Caco-2 (cell line): ENCODE measurements around the gene WDR1. TPM values are rescaled to one million over a fixed set of nuclear protein-coding genes. Genes with fewer than 3 reads are reported as not detected.
A peak's percentile ranks its signal among the peaks of the same experiment; 100 is the strongest.

ENCODE experiments used
- BruUV-seq: library from RNA; stranded (reverse); fragments of 400-500 nt; replicated peaks from 2 replicates; lab custom pipeline; 2021; lab: Mats Ljungman, UMichigan
- CTCF ChIA-PET: fragments of 300-600 bp; sonication (Branson Sonifier 250); formaldehyde crosslinking; loops from one replicate; lab custom pipeline; 2022; ENCODE audit warnings: antibody characterized with exemption; lab: Charles Lee
- POLR2A ChIA-PET: fragments of 300-600 bp; sonication (Branson Sonifier 250); formaldehyde crosslinking; loops from one replicate; lab custom pipeline; 2022; ENCODE audit warnings: antibody characterized with exemption; lab: Charles Lee
- DNase-seq, 2 experiments: peaks; one replicate each; pipeline versions ENCODE4 v3.0.0 to v3.0.0-alpha.2; 2020 to 2022
- H3K27me3 ChIP-seq: replicated peaks from 2 replicates; pipeline ENCODE4 v1.6.0; 2011; ENCODE audit warnings: low read length; ENCODE audit not compliant: control insufficient read depth, insufficient read depth
- H3K36me3 ChIP-seq: 2 replicates; pipeline ENCODE4 v1.5.1; 2011; ENCODE audit warnings: low read length; ENCODE audit not compliant: control insufficient read depth, insufficient read depth
- H3K4me1 ChIP-seq: fragments of 250-450 bp; sonication (Bioruptor Pico); 2 replicates; pipeline ENCODE4 v1.5.1; 2020; ENCODE audit warnings: mild to moderate bottlenecking
- H3K4me3 ChIP-seq: 2 replicates; pipeline ENCODE4 v1.5.1; 2011; ENCODE audit warnings: low read depth, mild to moderate bottlenecking, control low read depth, low read length
- H3K9me3 ChIP-seq: fragments of 250-450 bp; sonication (Bioruptor Pico); 2 replicates; pipeline ENCODE4 v1.5.1; 2020; ENCODE audit warnings: mild to moderate bottlenecking, moderate library complexity
- H3K27ac Mint-ChIP-seq: one replicate; pipeline ENCODE4 v1.8.0; 2022; ENCODE audit warnings: mixed read lengths; ENCODE audit not compliant: unreplicated experiment
- H3K27me3 Mint-ChIP-seq: one replicate; pipeline ENCODE4 v1.8.0; 2022; ENCODE audit warnings: mixed read lengths; ENCODE audit not compliant: insufficient read depth, unreplicated experiment
- H3K36me3 Mint-ChIP-seq: one replicate; pipeline ENCODE4 v1.8.0; 2022; ENCODE audit warnings: mild to moderate bottlenecking, mixed read lengths; ENCODE audit not compliant: insufficient read depth, unreplicated experiment
- H3K4me1 Mint-ChIP-seq: one replicate; pipeline ENCODE4 v1.8.0; 2022; ENCODE audit warnings: low read depth, mixed read lengths; ENCODE audit not compliant: unreplicated experiment
- H3K4me3 Mint-ChIP-seq: one replicate; pipeline ENCODE4 v1.8.0; 2022; ENCODE audit warnings: mild to moderate bottlenecking, moderate library complexity, mixed read lengths; ENCODE audit not compliant: unreplicated experiment
- H3K9me3 Mint-ChIP-seq: one replicate; pipeline ENCODE4 v1.8.0; 2022; ENCODE audit warnings: mixed read lengths; ENCODE audit not compliant: unreplicated experiment
- intact Hi-C: fragments of 100-400 bp; cut with micrococcal nuclease; formaldehyde crosslinking; loops from one replicate; pipeline ENCODE4 v1.10.0; 2022; ENCODE audit not compliant: unreplicated experiment
- total RNA-seq: library from RNA; stranded (reverse); gene quantifications from 2 replicates; pipeline ENCODE4 v1.2.3, GENCODE V29; 2022
- TF ChIP-seq, protein P1 (sequence below), 2 experiments: fragments of 200-600 bp in 1 of 2; IDR thresholded peaks; 1 replicate in 1 of 2; 2 replicates in 1 of 2; pipeline versions ENCODE4 v1.5.1 to v1.8.0; 2011 to 2022; ENCODE audit warnings: antibody characterized with exemption in 1 of 2, control low read depth in 1 of 2, inconsistent platforms in 1 of 2, low read depth in 1 of 2, low read length in 1 of 2, mild to moderate bottlenecking in 1 of 2, moderate library complexity in 1 of 2; ENCODE audit not compliant: insufficient read depth in 1 of 2, severe bottlenecking in 1 of 2, unreplicated experiment in 1 of 2

The WDR1 gene
- total RNA-seq, 1 experiment from 2014 or later = 250 TPM

DNA sequence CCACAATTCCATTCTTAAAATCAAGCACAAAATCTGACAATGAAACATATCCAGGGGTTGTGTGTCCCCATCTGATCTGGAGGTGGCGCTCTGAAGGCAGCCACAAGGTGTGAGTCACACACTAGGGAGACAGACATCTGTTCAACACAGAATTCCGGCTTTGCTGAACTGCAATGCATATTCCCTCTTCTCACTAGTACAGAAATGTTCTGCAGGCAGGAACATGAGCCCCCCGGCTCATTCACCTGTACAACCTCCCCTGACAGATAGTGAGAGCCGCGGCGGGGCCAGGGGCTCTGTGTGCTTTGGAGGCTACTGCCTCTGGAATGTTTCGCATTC is 41.9 kb downstream of the WDR1 start:
- TF ChIP-seq, protein P1, sequence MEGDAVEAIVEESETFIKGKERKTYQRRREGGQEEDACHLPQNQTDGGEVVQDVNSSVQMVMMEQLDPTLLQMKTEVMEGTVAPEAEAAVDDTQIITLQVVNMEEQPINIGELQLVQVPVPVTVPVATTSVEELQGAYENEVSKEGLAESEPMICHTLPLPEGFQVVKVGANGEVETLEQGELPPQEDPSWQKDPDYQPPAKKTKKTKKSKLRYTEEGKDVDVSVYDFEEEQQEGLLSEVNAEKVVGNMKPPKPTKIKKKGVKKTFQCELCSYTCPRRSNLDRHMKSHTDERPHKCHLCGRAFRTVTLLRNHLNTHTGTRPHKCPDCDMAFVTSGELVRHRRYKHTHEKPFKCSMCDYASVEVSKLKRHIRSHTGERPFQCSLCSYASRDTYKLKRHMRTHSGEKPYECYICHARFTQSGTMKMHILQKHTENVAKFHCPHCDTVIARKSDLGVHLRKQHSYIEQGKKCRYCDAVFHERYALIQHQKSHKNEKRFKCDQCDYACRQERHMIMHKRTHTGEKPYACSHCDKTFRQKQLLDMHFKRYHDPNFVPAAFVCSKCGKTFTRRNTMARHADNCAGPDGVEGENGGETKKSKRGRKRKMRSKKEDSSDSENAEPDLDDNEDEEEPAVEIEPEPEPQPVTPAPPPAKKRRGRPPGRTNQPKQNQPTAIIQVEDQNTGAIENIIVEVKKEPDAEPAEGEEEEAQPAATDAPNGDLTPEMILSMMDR (IDR thresholded peaks at IDR 0.05; ENCODE audit: insufficient read depth in 1 of 2, low read depth in 1 of 2, low read length in 1 of 2, severe bottlenecking in 1 of 2, unreplicated experiment in 1 of 2) = peak in 1 of 2 experiments; percentile 14

DNA sequence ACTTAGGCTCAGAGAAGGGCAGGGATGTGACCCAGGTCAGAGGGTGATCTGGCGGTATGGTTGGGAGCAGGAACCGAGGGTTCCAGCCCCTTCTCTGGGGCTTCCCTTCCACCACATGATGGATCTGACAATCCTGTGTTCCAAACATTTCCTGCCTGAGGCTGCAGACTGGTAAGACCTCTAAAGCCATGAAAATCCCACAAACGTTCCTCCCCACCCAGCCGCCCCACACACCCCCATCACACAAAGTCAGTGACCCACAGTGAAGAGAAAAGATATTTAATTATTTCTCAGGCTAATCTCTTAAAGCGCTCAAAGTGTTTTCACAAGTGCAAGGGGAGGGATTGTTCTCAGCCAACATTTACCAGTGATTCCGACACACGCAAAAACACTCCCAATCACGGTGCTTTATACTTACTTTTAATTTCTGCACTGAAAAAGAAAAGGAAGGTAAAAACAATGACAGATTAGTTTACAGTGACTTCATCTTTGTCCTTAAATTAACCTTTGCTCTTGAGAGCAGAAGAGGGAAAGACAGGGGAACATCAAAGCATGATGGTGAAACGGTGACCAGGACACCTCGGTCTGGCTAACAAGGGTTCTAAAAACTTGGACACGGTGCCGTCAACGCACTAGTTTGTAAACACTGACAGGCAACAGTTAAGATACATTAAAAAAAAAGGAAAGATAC is 42.4 kb downstream of the WDR1 start:
- Mint-ChIP-seq H3K9me3 (no peaks in the 10 kb centered on the region), H3K27me3 (no peaks in the 10 kb centered on the region), H3K4me1 (no peaks in the 10 kb centered on the region), H3K27ac (no peak overlapping the region), H3K36me3 (peaks cover 76% of the 10 kb centered on the region), H3K4me3 (no peak overlapping the region)
- intact Hi-C loops = no loop called here
- ChIA-PET POLR2A (no interaction called here), CTCF (no interaction called here)
- H3K36me3 ChIP-seq = peaks cover 1% of the 10 kb centered on the region; the same call in 1 of the 2 replicates
- H3K27me3 ChIP-seq = no peaks in the 10 kb centered on the region
- H3K9me3 ChIP-seq = no peaks in the 10 kb centered on the region
- TF ChIP-seq, protein P1 (IDR thresholded peaks at IDR 0.05; ENCODE audit: insufficient read depth in 1 of 2, low read depth in 1 of 2, low read length in 1 of 2, severe bottlenecking in 1 of 2, unreplicated experiment in 1 of 2) = no peak
- no peak for DNase-seq
- BruUV-seq = no TSS peak
- no peak overlapping the region for H3K4me3 ChIP-seq
- H3K4me1 ChIP-seq = no peaks in the 10 kb centered on the region

More for the DNA sequence above, 41.9 kb downstream of the WDR1 start:
- DNase-seq = peak in 1 of 2 experiments; percentile 22
- H3K36me3 ChIP-seq = peaks cover 4% of the 10 kb centered on the region; the same call in 1 of the 2 replicates
- no peaks in the 10 kb centered on the region for H3K4me1 Mint-ChIP-seq
- H3K9me3 ChIP-seq = no peaks in the 10 kb centered on the region
- no peaks in the 10 kb centered on the region for H3K27me3 ChIP-seq
- H3K9me3 Mint-ChIP-seq = no peaks in the 10 kb centered on the region
- TSS peak; percentile 79 for BruUV-seq
- no peak overlapping the region for H3K4me3 Mint-ChIP-seq
- intact Hi-C loops = no loop called here
- ChIA-PET POLR2A (no interaction called here), CTCF (no interaction called here)
- H3K4me3 ChIP-seq = no peak overlapping the region
- H3K36me3 Mint-ChIP-seq = peaks cover 78% of the 10 kb centered on the region
- H3K4me1 ChIP-seq = no peaks in the 10 kb centered on the region
- no peaks in the 10 kb centered on the region for H3K27me3 Mint-ChIP-seq
- H3K27ac Mint-ChIP-seq = no peak overlapping the region

DNA sequence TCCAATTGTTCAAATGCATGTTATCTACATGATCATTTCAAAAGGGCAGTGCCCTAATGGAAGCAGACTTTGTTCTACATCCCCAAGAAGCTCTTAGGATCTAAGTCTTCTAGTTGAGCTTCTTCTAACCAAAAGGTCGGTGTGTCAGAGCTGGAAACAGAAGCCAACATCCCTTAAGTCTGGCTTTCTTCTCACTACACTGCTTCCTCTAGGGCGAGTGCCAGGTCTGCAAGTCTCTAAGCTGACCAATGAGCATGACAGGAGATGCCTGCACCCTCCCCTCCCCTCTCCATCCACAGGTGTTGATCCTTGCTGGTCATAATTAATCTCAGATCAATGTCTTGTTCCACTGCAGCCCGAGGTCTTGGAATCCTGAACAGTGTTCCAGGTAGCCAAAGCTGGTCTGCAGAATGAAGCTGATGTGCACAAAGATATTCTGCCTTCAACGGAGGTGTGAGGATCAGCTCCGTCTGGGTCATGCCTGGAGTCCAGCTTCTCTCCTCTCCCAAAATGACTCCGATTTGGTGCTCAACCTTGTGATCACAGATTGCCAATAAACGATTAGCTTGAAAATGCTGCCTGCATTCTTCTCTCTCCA is 44.1 kb downstream of the WDR1 start:
- Mint-ChIP-seq H3K4me1 (no peaks in the 10 kb centered on the region), H3K4me3 (no peak overlapping the region), H3K27me3 (no peaks in the 10 kb centered on the region), H3K9me3 (no peaks in the 10 kb centered on the region), H3K27ac (no peak overlapping the region), H3K36me3 (peaks cover 59% of the 10 kb centered on the region)
- Histone ChIP-seq H3K9me3 (no peaks in the 10 kb centered on the region), H3K27me3 (no peaks in the 10 kb centered on the region), H3K36me3 (no peaks in the 10 kb centered on the region; the same call in 1 of the 2 replicates), H3K4me1 (no peaks in the 10 kb centered on the region), H3K4me3 (no peak overlapping the region)
- no TSS peak for BruUV-seq
- POLR2A ChIA-PET = no interaction called here
- intact Hi-C loops = no loop called here
- DNase-seq = no peak
- CTCF ChIA-PET = no interaction called here
- TF ChIP-seq, protein P1 (IDR thresholded peaks at IDR 0.05; ENCODE audit: insufficient read depth in 1 of 2, low read depth in 1 of 2, low read length in 1 of 2, severe bottlenecking in 1 of 2, unreplicated experiment in 1 of 2) = no peak
